AG04449 (cell line): ENCODE data around the gene SIRT7.
A peak's percentile ranks its signal among the peaks of the same experiment; 100 is the strongest.

Source experiments
- CTCF ChIA-PET: fragments of 350-600 bp; formaldehyde crosslinking; extraction: SDS; loops from one replicate; lab custom pipeline; 2021; ENCODE audit warnings: antibody characterized with exemption; lab: Yijun Ruan, JAX
- POLR2A ChIA-PET: fragments of 400-600, 350-600 bp; formaldehyde crosslinking; extraction: SDS; loops from one replicate; lab custom pipeline; 2020; ENCODE audit warnings: antibody characterized with exemption, inconsistent platforms; lab: Yijun Ruan, JAX
- DNase-seq: peaks from one replicate; pipeline ENCODE4 v3.0.0-alpha.2; 2010; ENCODE audit warnings: low read depth, low spot score
- H3K4me3 ChIP-seq: 2 replicates; pipeline ENCODE4 v1.5.1; 2011; ENCODE audit warnings: low read depth, mild to moderate bottlenecking, control low read depth, low read length
- TF ChIP-seq, protein P1 (sequence below): IDR thresholded peaks from one replicate; pipeline ENCODE4 v1.5.1; 2011; ENCODE audit warnings: mild to moderate bottlenecking, moderate library complexity, low read length, control low read depth, inconsistent platforms; ENCODE audit not compliant: insufficient read depth; ENCODE audit errors: missing control alignments

Gene SIRT7

DNA sequence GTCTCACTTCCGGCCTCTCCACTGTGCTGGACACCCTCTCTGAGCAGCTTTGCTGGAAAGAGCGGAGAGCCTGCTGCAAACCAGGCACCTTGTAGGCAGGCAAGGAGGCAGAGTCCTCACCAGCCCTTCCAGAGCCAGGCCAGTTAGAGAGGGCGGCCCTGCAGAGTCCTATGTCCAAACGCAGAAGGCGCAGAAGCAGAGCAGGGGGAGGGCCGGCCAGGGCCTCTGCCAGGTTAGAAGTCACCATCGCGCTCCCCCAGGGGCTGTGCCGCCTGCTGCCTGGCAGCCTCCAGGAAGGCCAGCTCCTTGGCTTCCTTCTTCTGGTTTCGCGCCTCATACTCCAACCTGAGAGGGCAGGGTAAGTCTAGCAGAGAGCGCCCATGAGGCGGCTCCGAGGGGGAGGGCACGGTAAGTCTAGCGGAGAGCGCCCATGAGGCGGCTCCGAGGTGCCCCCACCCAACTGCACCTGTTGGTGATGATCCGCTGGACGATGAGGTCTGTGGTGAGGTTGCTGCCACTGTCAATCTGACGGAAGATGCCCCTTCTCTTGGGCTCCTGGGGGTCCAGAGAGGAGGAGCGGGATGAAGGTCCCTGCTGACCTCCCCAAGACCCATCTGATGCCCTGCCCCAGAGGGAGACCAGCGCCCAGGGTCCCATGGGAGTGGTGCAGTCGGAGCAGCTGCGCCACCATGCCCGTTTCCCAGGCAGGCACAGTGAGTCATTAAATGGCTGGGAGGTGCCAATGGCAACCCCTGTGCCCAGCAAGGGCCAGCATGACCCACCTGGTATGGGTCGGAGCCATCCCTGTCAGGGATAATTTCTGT is 13.2 kb downstream of the SIRT7 start:
- POLR2A ChIA-PET, result no interaction called here
- TF ChIP-seq, protein P1, sequence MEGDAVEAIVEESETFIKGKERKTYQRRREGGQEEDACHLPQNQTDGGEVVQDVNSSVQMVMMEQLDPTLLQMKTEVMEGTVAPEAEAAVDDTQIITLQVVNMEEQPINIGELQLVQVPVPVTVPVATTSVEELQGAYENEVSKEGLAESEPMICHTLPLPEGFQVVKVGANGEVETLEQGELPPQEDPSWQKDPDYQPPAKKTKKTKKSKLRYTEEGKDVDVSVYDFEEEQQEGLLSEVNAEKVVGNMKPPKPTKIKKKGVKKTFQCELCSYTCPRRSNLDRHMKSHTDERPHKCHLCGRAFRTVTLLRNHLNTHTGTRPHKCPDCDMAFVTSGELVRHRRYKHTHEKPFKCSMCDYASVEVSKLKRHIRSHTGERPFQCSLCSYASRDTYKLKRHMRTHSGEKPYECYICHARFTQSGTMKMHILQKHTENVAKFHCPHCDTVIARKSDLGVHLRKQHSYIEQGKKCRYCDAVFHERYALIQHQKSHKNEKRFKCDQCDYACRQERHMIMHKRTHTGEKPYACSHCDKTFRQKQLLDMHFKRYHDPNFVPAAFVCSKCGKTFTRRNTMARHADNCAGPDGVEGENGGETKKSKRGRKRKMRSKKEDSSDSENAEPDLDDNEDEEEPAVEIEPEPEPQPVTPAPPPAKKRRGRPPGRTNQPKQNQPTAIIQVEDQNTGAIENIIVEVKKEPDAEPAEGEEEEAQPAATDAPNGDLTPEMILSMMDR, result no peak
- CTCF ChIA-PET, result no interaction called here
- H3K4me3 ChIP-seq, result no peak overlapping the region
- no peak for DNase-seq

DNA sequence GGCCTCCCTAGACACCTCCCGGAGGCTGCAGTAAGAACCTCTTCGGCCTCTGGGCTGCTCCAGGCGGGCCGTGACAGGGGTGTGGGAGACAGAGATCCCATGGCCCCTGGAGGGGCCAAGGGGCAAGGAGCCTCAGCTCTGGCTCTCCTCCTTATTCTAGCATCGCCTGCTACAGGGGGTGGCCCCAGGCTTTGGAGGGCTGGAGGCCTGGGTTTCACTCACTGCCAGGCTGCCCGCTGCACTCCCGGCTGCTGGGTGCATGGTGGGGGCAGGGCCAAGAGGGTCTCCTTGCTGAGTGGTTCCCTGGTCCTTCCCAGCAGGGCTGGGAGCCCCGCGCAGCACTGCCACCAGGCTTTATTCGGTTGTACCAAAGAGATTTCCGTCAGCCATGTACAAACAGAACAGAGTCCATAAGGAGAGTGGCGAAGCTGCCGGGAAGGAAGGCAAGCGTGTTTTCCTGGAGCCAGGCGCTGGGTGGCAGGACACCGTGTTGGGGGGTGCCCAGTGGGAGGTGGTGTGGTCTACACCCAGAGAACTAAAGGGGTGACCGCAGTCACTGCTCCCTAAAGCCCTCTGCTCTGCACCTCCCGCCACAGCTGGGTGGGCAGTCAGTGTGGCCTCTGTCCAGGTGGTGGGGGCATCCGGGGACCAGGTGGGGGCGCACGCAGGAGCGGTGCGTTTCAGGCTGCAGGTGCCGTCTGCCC is 13.9 kb downstream of the SIRT7 start:
- TF ChIP-seq, protein P1, result no peak
- ChIA-PET POLR2A (no interaction called here), CTCF (no interaction called here)
- DNase-seq, result no peak
- no peak overlapping the region for H3K4me3 ChIP-seq

DNA sequence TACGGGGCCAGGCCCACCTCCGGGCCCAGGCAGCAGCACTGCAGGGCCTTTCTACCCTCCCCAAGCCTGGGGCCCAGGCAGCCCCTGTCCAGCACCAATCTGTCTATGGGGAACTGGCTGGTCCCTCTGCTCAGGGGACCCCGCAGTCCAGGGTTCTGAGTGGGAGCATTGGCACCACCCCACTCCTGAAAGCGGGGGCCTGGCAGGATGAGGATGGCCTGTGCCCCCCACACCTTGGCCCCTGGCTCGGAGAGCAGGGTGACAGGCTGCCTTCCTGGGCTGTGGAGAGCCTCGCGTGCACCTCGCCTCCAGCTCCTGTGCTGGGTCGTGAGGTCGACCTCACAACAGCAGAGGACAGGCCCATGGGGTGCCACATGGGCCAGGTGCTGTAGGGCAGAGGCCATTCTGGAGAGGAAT is 14.6 kb downstream of the SIRT7 start:
- H3K4me3 ChIP-seq, result no peak overlapping the region
- no peak for DNase-seq
- CTCF ChIA-PET, result no interaction called here
- TF ChIP-seq, protein P1, result no peak
- POLR2A ChIA-PET, result interaction anchor here (0.7 kb wide), 1 partner anchor 23 kb away, joined by 3 read pairs; no protein-coding TSS in a partner anchor

DNA sequence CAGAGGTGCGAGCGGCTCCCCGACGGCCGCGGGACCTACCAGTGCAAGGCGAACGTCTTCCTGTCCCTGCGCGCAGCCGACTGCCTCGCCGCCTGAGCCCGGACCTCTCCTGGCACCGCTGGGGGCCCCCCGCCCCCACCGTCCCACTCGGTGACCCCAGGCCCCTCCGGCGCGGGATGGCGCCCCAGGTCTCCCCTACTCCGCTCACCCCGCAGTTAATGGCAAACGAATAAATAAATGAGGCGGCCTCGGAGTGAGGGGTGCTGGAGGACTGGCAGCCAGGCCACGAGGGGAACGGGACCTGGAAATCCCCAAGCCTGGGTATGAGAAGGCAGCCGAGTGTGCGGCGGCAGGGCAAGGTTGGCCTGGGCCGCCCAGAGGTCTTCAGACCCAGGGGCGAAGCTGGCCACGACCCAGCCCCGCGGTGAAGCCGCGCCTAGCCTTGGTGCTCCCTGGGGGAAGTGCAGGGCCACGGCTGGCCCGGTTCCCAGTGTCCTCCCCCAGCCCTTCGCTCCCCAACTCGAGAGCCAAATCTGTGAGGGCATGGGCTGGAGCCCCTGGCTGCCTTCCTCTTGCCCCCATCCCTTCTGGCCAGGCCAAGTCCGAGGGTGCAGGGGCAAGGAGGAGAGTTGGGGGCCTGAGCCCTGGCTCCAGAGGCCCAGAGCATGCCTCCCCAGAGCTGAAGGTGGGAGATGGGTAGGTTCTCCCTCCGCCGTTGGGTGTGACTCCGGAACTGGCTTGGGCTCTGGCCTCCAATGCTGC is 15.1 kb downstream of the SIRT7 start:
- no peak for DNase-seq
- peak overlapping the region; percentile 36 for H3K4me3 ChIP-seq
- POLR2A ChIA-PET, result interaction anchor here (0.7 kb wide), 1 partner anchor 24 kb away, joined by 3 read pairs; no protein-coding TSS in a partner anchor
- TF ChIP-seq, protein P1, result no peak
- CTCF ChIA-PET, result no interaction called here

DNA sequence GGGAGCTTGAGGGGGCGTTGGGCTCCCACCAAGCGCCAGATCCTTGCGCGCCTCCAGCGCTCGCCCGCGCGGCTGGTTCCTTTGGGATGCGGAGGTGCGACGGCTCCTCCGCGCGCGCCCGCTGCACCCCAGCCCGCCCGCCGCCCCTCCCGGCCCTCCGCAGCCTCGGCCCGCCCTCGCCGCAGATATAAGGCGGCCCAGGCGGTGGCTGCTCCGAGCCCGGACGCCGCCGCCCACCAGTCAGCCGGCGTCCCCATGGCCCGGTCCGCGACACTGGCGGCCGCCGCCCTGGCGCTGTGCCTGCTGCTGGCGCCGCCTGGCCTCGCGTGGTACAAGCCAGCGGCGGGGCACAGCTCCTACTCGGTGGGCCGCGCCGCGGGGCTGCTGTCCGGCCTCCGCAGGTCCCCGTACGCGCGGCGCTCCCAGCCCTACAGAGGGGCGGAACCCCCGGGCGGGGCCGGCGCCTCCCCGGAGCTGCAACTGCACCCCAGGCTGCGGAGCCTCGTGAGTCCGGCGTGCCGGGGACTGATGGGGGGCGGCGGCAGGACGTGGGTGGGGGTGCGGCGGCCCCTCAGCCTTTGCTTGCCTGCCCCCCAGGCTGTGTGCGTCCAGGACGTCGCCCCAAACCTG is 15.8 kb downstream of the SIRT7 start, which contains the start of gene NPB:
Gene NPB (plus strand): TSS at position 216 of the 630 bp plus-strand sequence. CDS start 40 bp downstream, at position 256.
- CTCF ChIA-PET, result interaction anchor here (1.0 kb wide), 1 partner anchor 10 kb away, joined by 3 read pairs; no protein-coding TSS in a partner anchor
- TF ChIP-seq, protein P1, result no peak
- POLR2A ChIA-PET, result no interaction called here
- peak within 1 kb of the TSS; percentile 36 for H3K4me3 ChIP-seq
- DNase-seq, result no peak
